Nephron (organoid): ENCODE results near the gene PLXND1.

Experiments
- H3K27ac Mint-ChIP-seq, 3 experiments: 2 replicates each; pipeline ENCODE4 v1.8.0; 2020; ENCODE audit warnings: mixed read lengths in 3 of 3, mild to moderate bottlenecking in 2 of 3, moderate library complexity in 1 of 3
- H3K27me3 Mint-ChIP-seq: 2 replicates; pipeline ENCODE4 v1.8.0; 2021; ENCODE audit warnings: low read depth, mild to moderate bottlenecking, moderate library complexity, mixed read lengths
- H3K36me3 Mint-ChIP-seq: 2 replicates; pipeline ENCODE4 v1.8.0; 2020; ENCODE audit warnings: low read depth, mixed read lengths
- H3K4me1 Mint-ChIP-seq: 2 replicates; pipeline ENCODE4 v1.8.0; 2020; ENCODE audit warnings: mixed read lengths
- H3K4me3 Mint-ChIP-seq, 3 experiments: 2 replicates each; pipeline ENCODE4 v1.8.0; 2020; ENCODE audit warnings: mild to moderate bottlenecking in 3 of 3, mixed read lengths in 3 of 3, moderate library complexity in 2 of 3
- H3K9me3 Mint-ChIP-seq: 2 replicates; pipeline ENCODE4 v1.8.0; 2020; ENCODE audit warnings: mixed read lengths
- TF ChIP-seq, protein P1 (sequence below), 3 experiments: fragments of 200-600 bp; sonication (generic); IDR thresholded peaks; one replicate each; pipeline ENCODE4 v1.5.0; 2021; ENCODE audit warnings: antibody characterized with exemption in 3 of 3; ENCODE audit not compliant: unreplicated experiment in 3 of 3

PLXND1 gene

DNA sequence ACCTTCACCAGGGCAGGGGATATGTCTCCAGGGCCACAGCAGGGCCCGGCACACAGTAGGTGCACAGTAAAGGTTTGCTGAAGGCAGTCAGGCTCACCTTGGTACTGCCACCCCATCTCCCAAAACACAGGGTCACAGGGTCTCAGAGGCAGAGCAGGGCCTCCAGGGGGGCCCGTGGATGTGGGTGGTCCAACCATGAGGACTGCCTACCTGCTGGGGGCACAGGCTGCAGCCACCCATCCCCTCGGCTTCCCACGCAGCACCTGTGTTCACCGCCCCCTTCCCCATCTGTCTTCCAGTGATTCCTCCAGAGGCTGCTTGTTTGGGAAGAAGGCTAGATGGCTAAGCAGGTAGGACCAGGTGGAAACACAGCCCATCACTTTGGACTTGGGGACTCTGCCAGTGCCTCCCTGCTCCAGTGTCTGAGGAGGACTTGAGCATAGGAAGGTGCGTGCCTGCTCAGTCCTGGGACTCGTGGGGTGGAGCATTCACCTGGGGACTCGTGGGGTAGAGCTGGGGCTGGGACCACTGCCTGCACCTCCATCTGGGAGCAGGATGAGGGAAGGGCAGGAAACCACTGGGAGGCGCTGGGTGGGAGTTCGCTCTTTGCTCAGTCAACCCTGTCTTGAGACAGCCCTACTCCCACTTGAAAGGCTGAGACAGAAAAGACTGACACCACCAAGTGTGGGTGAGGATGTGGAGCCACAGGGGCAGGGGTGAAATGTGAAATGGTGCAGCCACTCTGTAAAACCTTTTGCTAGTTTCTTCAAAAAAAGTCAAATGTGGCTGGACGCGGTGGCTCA lies 18.8 kb upstream of the PLXND1 start:
- H3K27ac Mint-ChIP-seq, result peak overlapping the region; percentile 63 to 89 (median 67)
- peaks cover 36% of the 10 kb centered on the region for H3K4me1 Mint-ChIP-seq
- H3K4me3 Mint-ChIP-seq, result peak overlapping the region; percentile 53 to 86 (median 73)
- no peaks in the 10 kb centered on the region for H3K36me3 Mint-ChIP-seq
- no peaks in the 10 kb centered on the region for H3K9me3 Mint-ChIP-seq
- H3K27me3 Mint-ChIP-seq, result peaks cover 4% of the 10 kb centered on the region
- TF ChIP-seq, protein P1, sequence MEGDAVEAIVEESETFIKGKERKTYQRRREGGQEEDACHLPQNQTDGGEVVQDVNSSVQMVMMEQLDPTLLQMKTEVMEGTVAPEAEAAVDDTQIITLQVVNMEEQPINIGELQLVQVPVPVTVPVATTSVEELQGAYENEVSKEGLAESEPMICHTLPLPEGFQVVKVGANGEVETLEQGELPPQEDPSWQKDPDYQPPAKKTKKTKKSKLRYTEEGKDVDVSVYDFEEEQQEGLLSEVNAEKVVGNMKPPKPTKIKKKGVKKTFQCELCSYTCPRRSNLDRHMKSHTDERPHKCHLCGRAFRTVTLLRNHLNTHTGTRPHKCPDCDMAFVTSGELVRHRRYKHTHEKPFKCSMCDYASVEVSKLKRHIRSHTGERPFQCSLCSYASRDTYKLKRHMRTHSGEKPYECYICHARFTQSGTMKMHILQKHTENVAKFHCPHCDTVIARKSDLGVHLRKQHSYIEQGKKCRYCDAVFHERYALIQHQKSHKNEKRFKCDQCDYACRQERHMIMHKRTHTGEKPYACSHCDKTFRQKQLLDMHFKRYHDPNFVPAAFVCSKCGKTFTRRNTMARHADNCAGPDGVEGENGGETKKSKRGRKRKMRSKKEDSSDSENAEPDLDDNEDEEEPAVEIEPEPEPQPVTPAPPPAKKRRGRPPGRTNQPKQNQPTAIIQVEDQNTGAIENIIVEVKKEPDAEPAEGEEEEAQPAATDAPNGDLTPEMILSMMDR (IDR thresholded peaks at IDR 0.05; ENCODE audit: unreplicated experiment in 3 of 3), result no peak

DNA sequence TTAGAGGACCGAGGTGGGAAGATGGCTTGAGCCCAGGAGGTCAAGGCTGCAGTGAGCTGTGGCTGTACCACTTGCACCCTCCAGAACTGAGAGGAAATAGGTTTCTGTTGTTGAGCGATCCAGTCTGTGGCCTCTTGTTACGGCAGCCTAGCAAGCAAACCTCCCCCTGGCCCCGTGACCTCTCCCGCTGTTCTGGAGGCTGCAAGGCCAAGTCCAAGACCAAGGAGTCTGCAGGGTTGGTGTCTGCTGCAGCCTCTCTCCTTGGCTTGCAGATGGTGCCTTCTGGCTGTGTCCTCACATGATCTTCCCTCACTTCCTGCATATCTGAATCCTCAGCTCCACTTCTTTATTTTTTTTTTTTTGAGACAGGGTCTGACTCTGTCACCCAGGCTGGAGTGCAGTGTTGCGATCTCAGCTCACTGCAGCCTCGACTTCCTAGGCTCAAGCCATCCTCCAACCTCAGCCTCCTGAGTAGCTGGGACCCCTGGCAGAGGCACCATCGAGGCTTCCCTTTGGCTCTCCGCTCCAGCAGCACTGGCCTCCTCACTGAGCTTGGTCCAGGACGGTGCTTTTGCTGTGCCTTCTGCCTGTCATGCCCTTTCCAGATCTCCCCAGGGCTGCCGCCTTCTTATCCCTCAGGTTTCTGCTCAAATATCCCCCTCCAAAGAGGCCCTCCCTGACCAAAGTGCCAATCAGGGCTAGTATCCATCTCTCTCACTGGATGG lies 18.0 kb upstream of the PLXND1 start:
- H3K36me3 Mint-ChIP-seq, result no peaks in the 10 kb centered on the region
- H3K9me3 Mint-ChIP-seq, result no peaks in the 10 kb centered on the region
- H3K4me1 Mint-ChIP-seq, result peaks cover 36% of the 10 kb centered on the region
- H3K27me3 Mint-ChIP-seq, result peaks cover 4% of the 10 kb centered on the region
- TF ChIP-seq, protein P1 (IDR thresholded peaks at IDR 0.05; ENCODE audit: unreplicated experiment in 3 of 3), result no peak
- H3K27ac Mint-ChIP-seq, result peak overlapping the region; percentile 37 to 73 (median 55)
- H3K4me3 Mint-ChIP-seq, result peak overlapping the region in 2 of 3 experiments; percentile 45 to 48

DNA sequence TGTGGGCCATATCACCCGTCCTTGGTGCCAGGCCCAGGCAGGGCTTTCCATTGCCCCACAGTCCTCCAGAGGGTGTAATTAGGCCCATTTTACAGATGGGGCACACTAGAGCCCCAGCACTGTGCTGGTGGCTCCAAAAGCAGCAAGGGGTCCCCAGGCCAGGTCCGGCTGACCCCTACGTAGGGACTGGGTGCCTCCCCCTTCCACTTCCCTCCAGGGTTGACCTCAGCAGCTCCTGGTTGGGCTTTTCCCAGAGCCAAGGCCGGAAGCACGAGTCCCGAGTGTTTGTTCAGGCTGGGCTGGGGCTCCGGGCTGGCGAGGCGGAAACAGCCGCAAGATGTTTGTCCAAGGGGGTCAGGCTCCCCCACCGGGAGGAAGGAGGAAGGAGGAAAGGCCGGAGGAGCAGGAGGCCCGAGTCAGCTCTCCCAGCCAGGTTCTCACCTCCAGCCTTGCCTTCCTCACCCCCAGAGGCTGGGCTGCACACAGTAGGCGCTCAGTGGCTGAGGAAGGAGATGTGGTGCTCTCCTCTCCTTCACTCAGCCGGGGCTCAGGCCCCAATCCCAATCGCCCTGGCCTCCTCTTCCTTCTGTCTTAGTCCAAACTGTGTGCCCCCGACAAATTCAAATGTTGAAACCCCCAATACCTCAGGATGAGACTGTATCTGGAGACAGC lies 17.1 kb upstream of the PLXND1 start:
- TF ChIP-seq, protein P1 (IDR thresholded peaks at IDR 0.05; ENCODE audit: unreplicated experiment in 3 of 3), result no peak
- Mint-ChIP-seq H3K4me3 (peak overlapping the region in 2 of 3 experiments; percentile 46 to 47), H3K4me1 (peaks cover 36% of the 10 kb centered on the region), H3K27me3 (peaks cover 4% of the 10 kb centered on the region), H3K27ac (peak overlapping the region; percentile 37 to 87 (median 73)), H3K9me3 (no peaks in the 10 kb centered on the region), H3K36me3 (no peaks in the 10 kb centered on the region)

DNA sequence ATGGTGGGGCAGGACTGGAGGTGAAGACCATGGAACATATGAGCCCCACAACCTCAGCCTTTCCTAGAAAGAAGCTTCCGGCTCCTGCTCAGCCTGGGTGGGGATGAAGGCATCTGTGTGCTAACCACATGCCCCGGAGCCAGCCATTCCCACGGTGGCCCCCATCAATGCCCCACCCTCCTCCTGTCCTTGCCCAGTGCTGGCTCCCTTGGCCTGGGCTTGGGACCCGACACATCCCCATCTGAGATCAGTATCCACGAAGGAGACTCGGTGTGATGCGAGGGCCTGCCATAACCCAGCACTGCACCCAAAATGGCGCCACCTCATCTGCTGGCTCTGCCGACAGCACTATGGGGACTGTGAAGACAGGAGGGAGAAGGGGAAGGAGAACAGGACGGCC lies 16.5 kb upstream of the PLXND1 start:
- no peaks in the 10 kb centered on the region for H3K36me3 Mint-ChIP-seq
- TF ChIP-seq, protein P1 (IDR thresholded peaks at IDR 0.05; ENCODE audit: unreplicated experiment in 3 of 3), result no peak
- peaks cover 4% of the 10 kb centered on the region for H3K27me3 Mint-ChIP-seq
- no peak overlapping the region for H3K4me3 Mint-ChIP-seq
- peak overlapping the region in 2 of 3 experiments; percentile 49 to 75 for H3K27ac Mint-ChIP-seq
- no peaks in the 10 kb centered on the region for H3K9me3 Mint-ChIP-seq
- peaks cover 32% of the 10 kb centered on the region for H3K4me1 Mint-ChIP-seq

DNA sequence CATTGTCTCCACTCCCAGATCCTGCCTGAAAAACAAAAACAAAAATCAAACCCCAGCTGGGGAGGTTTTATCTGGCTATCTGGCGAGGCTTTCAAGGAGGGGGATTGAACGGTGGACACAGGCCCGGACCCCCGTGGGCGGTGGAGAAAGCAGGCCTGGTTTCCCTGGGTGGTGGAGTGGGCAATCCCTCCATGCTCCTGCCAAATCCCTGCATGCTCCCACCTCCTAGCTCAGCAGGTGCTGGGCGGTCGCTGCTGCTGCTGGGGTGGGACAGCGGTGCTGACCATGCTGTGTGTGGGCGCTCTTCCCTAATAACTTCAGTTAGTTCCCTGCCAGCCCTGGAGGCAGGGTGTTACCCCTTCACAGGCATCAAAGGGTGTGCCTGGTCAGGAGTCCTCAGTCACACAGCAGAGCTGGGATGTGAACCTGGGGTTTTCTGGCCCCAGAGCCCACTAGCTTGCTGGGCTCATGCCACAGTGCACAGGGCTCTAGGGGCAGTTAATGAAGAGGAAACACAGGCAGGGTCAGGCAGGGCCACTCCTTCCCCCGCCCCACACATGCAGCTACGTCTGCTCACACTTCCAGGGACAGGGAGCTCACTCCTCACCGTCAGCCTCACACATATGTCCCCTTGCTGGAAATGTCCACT lies 15.9 kb upstream of the PLXND1 start:
- peaks cover 28% of the 10 kb centered on the region for H3K4me1 Mint-ChIP-seq
- no peaks in the 10 kb centered on the region for H3K9me3 Mint-ChIP-seq
- TF ChIP-seq, protein P1 (IDR thresholded peaks at IDR 0.05; ENCODE audit: unreplicated experiment in 3 of 3), result no peak
- no peaks in the 10 kb centered on the region for H3K36me3 Mint-ChIP-seq
- H3K27ac Mint-ChIP-seq, result peak overlapping the region; percentile 68 to 75 (median 73)
- H3K4me3 Mint-ChIP-seq, result peak overlapping the region in 1 of 3 experiments; percentile 11
- H3K27me3 Mint-ChIP-seq, result peaks cover 7% of the 10 kb centered on the region
